Activated B cell treated with CpG ODN at 0.5 μM for 24 hours (primary cell): Measurements from ENCODE around the gene COL3A1. TPM values are rescaled to one million over a fixed set of nuclear protein-coding genes. Genes with fewer than 3 reads are reported as not detected.

Experiments used
- ATAC-seq: fragments of 200-7000 bp; cut with Tn5 transposase; one replicate; pipeline ENCODE4 v1.10.0; 2021; ENCODE audit warnings: low read depth, mild to moderate bottlenecking, moderate library complexity
- CTCF ChIA-PET: fragments of 350-600 bp; sonication (Branson Sonifier 250); formaldehyde crosslinking; loops from one replicate; lab custom pipeline; 2021; ENCODE audit warnings: antibody characterized with exemption; lab: Charles Lee
- POLR2A ChIA-PET: fragments of 350-600 bp; sonication (Branson Sonifier 250); formaldehyde crosslinking; loops from one replicate; lab custom pipeline; 2021; ENCODE audit warnings: antibody characterized with exemption; lab: Charles Lee
- DNase-seq: peaks from one replicate; pipeline ENCODE4 v3.0.0; 2022
- H3K27ac Mint-ChIP-seq: one replicate; pipeline ENCODE4 v1.8.0; 2020; ENCODE audit warnings: mixed read lengths
- H3K27me3 Mint-ChIP-seq: one replicate; pipeline ENCODE4 v1.8.0; 2021; ENCODE audit warnings: mixed read lengths
- H3K36me3 Mint-ChIP-seq: one replicate; pipeline ENCODE4 v1.8.0; 2021; ENCODE audit warnings: low read depth, mixed read lengths
- H3K4me1 Mint-ChIP-seq: one replicate; pipeline ENCODE4 v1.8.0; 2021; ENCODE audit warnings: mixed read lengths
- H3K4me3 Mint-ChIP-seq: one replicate; pipeline ENCODE4 v1.8.0; 2020; ENCODE audit warnings: mild to moderate bottlenecking, mixed read lengths
- H3K9me3 Mint-ChIP-seq: one replicate; pipeline ENCODE4 v1.8.0; 2020; ENCODE audit warnings: mixed read lengths
- CTCF ChIP-seq: fragments of 200-600 bp; IDR thresholded peaks from one replicate; pipeline ENCODE4 v1.8.0; 2022; ENCODE audit warnings: antibody characterized with exemption, mild to moderate bottlenecking
- intact Hi-C: fragments of 100-400 bp; cut with micrococcal nuclease; formaldehyde crosslinking; loops from one replicate; pipeline ENCODE4 v1.15.1; 2024
- total RNA-seq: library from RNA; stranded (reverse); gene quantifications from 2 replicates; pipeline ENCODE4 v1.2.3, GENCODE V29; 2022

COL3A1 gene
- total RNA-seq, 1 donor from 2014 or later: not detected

- Mint-ChIP-seq H3K27me3 (no peaks in the 10 kb centered on the region), H3K4me3 (no peak overlapping the region), H3K27ac (no peak overlapping the region), H3K9me3 (no peaks in the 10 kb centered on the region), H3K36me3 (no peaks in the 10 kb centered on the region), H3K4me1 (no peaks in the 10 kb centered on the region)
- ATAC-seq (no peak), DNase-seq (no peak)
- POLR2A ChIA-PET: no interaction called here
- no peak for TF ChIP-seq CTCF
- intact Hi-C loops: no loop called here
- CTCF ChIA-PET: no interaction called here
These were observed 5.3 kb downstream of the COL3A1 start for GRCh38 chr2:188979187-188980114.

GRCh38 chr2:188983427-188984064, 9.4 kb downstream of the COL3A1 start:
- Mint-ChIP-seq H3K27me3 (no peaks in the 10 kb centered on the region), H3K36me3 (no peaks in the 10 kb centered on the region), H3K4me1 (no peaks in the 10 kb centered on the region), H3K9me3 (no peaks in the 10 kb centered on the region), H3K4me3 (no peak overlapping the region), H3K27ac (no peak overlapping the region)
- intact Hi-C loops: no loop called here
- POLR2A ChIA-PET: no interaction called here
- no peak for TF ChIP-seq CTCF
- CTCF ChIA-PET: no interaction called here
- ATAC-seq (no peak), DNase-seq (no peak)

- no peaks in the 10 kb centered on the region for H3K4me1 Mint-ChIP-seq
- no peak overlapping the region for H3K4me3 Mint-ChIP-seq
- H3K27ac Mint-ChIP-seq: no peak overlapping the region
- ATAC-seq: no peak
- H3K9me3 Mint-ChIP-seq: no peaks in the 10 kb centered on the region
- POLR2A ChIA-PET: no interaction called here
- TF ChIP-seq CTCF: no peak
- no peaks in the 10 kb centered on the region for H3K36me3 Mint-ChIP-seq
- no peaks in the 10 kb centered on the region for H3K27me3 Mint-ChIP-seq
- DNase-seq: no peak
- CTCF ChIA-PET: no interaction called here
- intact Hi-C loops: no loop called here
These were observed 9.9 kb downstream of the COL3A1 start for GRCh38 chr2:188984065-188984491.

- Mint-ChIP-seq H3K27me3 (no peaks in the 10 kb centered on the region), H3K4me1 (no peaks in the 10 kb centered on the region), H3K4me3 (no peak overlapping the region), H3K36me3 (no peaks in the 10 kb centered on the region), H3K9me3 (no peaks in the 10 kb centered on the region), H3K27ac (no peak overlapping the region)
- DNase-seq (no peak), ATAC-seq (no peak)
- CTCF ChIA-PET: no interaction called here
- TF ChIP-seq CTCF: no peak
- intact Hi-C loops: no loop called here
- POLR2A ChIA-PET: no interaction called here
These were observed 10.5 kb downstream of the COL3A1 start for GRCh38 chr2:188984680-188985079.

GRCh38 chr2:188986839-188987238, 12.7 kb downstream of the COL3A1 start:
- Mint-ChIP-seq H3K27me3 (no peaks in the 10 kb centered on the region), H3K4me3 (no peak overlapping the region), H3K36me3 (no peaks in the 10 kb centered on the region), H3K4me1 (no peaks in the 10 kb centered on the region), H3K9me3 (no peaks in the 10 kb centered on the region), H3K27ac (no peak overlapping the region)
- ATAC-seq (no peak), DNase-seq (no peak)
- ChIA-PET POLR2A (no interaction called here), CTCF (no interaction called here)
- intact Hi-C loops: no loop called here
- no peak for TF ChIP-seq CTCF
